HEK293 (cell line): Measurements from ENCODE around the gene TMC6.

Source experiments
- CTCF ChIA-PET: fragments of 350-600 bp; formaldehyde crosslinking; extraction: SDS; loops from one replicate; lab custom pipeline; 2021; ENCODE audit warnings: antibody characterized with exemption; lab: Yijun Ruan, JAX
- POLR2A ChIA-PET: fragments of 300-600 bp; formaldehyde crosslinking; extraction: SDS; loops from one replicate; lab custom pipeline; 2020; ENCODE audit warnings: antibody characterized with exemption, inconsistent platforms; lab: Yijun Ruan, JAX
- H3K27ac ChIP-seq: fragments of 200-500 bp; sonication (Bioruptor generic); 2 replicates; pipeline ENCODE4 v1.5.1; 2014; ENCODE audit warnings: low read depth, low read length, control low read depth, inconsistent platforms; ENCODE audit errors: extremely low read depth
- H3K36me3 ChIP-seq, 2 experiments: fragments of 200-500 bp in 1 of 2; sonication (Bioruptor generic) in 1 of 2; 1 replicate in 1 of 2; 2 replicates in 1 of 2; pipeline ENCODE4 v1.5.1; 2014 to 2017; ENCODE audit warnings: inconsistent platforms in 2 of 2, low read length in 2 of 2; ENCODE audit not compliant: control insufficient read depth in 2 of 2, insufficient read depth in 1 of 2
- H3K4me1 ChIP-seq: fragments of 200-500 bp; sonication (Bioruptor generic); 2 replicates; pipeline ENCODE4 v1.5.1; 2014; ENCODE audit warnings: mild to moderate bottlenecking, low read length, inconsistent platforms; ENCODE audit not compliant: control insufficient read depth, insufficient read depth
- H3K4me3 ChIP-seq: 2 replicates; pipeline ENCODE4 v1.5.1; 2011; ENCODE audit warnings: low read depth, mild to moderate bottlenecking, control low read depth, low read length, moderate library complexity
- H3K9me3 ChIP-seq: fragments of 200-500 bp; sonication (Bioruptor generic); 2 replicates; pipeline ENCODE4 v1.5.1; 2014; ENCODE audit warnings: low read depth, low read length, inconsistent platforms; ENCODE audit not compliant: control insufficient read depth, insufficient read depth
- KLF1 ChIP-seq: fragments of 450-650 bp; formaldehyde crosslinking; IDR thresholded peaks from 2 replicates; pipeline ENCODE4 v1.5.1; 2016; ENCODE audit warnings: missing biosample characterization, missing genetic modification characterization
- SP3 ChIP-seq: fragments of 450-650 bp; formaldehyde crosslinking; IDR thresholded peaks from 2 replicates; pipeline ENCODE4 v1.5.1; 2016; ENCODE audit warnings: missing biosample characterization, missing genetic modification characterization
- ZBTB17 ChIP-seq: fragments of 450-650 bp; formaldehyde crosslinking; IDR thresholded peaks from 2 replicates; pipeline ENCODE4 v1.5.1; 2016; ENCODE audit warnings: missing biosample characterization, missing genetic modification characterization
- ZBTB48 ChIP-seq: fragments of 450-650 bp; formaldehyde crosslinking; IDR thresholded peaks from 2 replicates; pipeline ENCODE4 v1.5.1; 2016; ENCODE audit warnings: missing biosample characterization, missing genetic modification characterization
- ZFP3 ChIP-seq: fragments of 450-650 bp; formaldehyde crosslinking; IDR thresholded peaks from 2 replicates; pipeline ENCODE4 v1.5.1; 2016; ENCODE audit warnings: low read depth, missing biosample characterization, missing genetic modification characterization
- ZNF121 ChIP-seq: fragments of 450-650 bp; formaldehyde crosslinking; IDR thresholded peaks from 2 replicates; pipeline ENCODE4 v1.5.1; 2016; ENCODE audit warnings: missing biosample characterization, missing genetic modification characterization
- ZNF202 ChIP-seq: fragments of 450-650 bp; formaldehyde crosslinking; IDR thresholded peaks from 2 replicates; pipeline ENCODE4 v1.5.1; 2016; ENCODE audit warnings: missing biosample characterization, missing genetic modification characterization, borderline replicate concordance
- ZNF223 ChIP-seq: fragments of 450-650 bp; formaldehyde crosslinking; IDR thresholded peaks from 2 replicates; pipeline ENCODE4 v1.5.1; 2016; ENCODE audit warnings: missing biosample characterization, missing genetic modification characterization
- ZNF292 ChIP-seq: fragments of 450-650 bp; formaldehyde crosslinking; IDR thresholded peaks from 2 replicates; pipeline ENCODE4 v1.5.1; 2016; ENCODE audit warnings: low read depth, missing biosample characterization, missing genetic modification characterization, borderline replicate concordance
- ZNF37A ChIP-seq: fragments of 450-650 bp; IDR thresholded peaks from 2 replicates; pipeline ENCODE4 v1.5.1; 2018; ENCODE audit warnings: missing biosample characterization, missing genetic modification characterization
- ZNF548 ChIP-seq: fragments of 450-650 bp; formaldehyde crosslinking; IDR thresholded peaks from 2 replicates; pipeline ENCODE4 v1.5.1; 2016; ENCODE audit warnings: missing biosample characterization, missing genetic modification characterization
- ZNF571 ChIP-seq: fragments of 450-650 bp; formaldehyde crosslinking; IDR thresholded peaks from 2 replicates; pipeline ENCODE4 v1.5.0; 2017; ENCODE audit warnings: missing biosample characterization, missing genetic modification characterization
- ZNF596 ChIP-seq: fragments of 450-650 bp; IDR thresholded peaks from 2 replicates; pipeline ENCODE4 v1.5.0; 2018; ENCODE audit warnings: missing biosample characterization, mild to moderate bottlenecking, missing genetic modification characterization, moderate library complexity
- ZSCAN16 ChIP-seq: fragments of 450-650 bp; formaldehyde crosslinking; IDR thresholded peaks from 2 replicates; pipeline ENCODE4 v1.5.1; 2016; ENCODE audit warnings: missing biosample characterization, missing genetic modification characterization
- ZSCAN30 ChIP-seq: fragments of 450-650 bp; IDR thresholded peaks from 2 replicates; pipeline ENCODE4 v1.5.1; 2018; ENCODE audit warnings: missing biosample characterization, mild to moderate bottlenecking, missing genetic modification characterization, moderate library complexity
- TF ChIP-seq, protein P1 (sequence below): fragments of 450-650 bp; formaldehyde crosslinking; IDR thresholded peaks from 2 replicates; pipeline ENCODE4 v1.5.1; 2016; ENCODE audit warnings: missing biosample characterization, missing genetic modification characterization
- TF ChIP-seq, protein P2 (sequence below): fragments of 450-650 bp; formaldehyde crosslinking; IDR thresholded peaks from 2 replicates; pipeline ENCODE4 v1.5.1; 2016; ENCODE audit warnings: missing biosample characterization, missing genetic modification characterization

TMC6 gene

DNA sequence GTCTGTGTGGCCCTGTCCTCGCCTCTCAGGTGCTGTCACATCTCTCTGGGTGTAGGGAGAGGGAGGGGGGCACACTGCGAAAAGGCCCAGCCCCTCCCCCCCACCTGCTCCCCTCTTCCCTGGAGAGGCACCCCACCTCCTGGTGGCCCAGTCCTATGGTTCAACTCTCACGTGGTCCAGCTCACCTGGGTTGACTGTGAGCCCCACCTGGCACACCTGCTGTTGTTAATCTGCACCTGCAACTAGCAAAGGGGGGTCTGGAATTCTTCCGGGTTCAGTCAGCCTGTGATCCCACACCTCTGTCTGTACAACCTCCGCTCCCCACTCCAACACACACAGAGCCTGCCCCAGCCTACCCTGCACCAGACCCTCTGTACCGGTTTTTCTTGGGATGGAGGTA is 37.9 kb upstream of the TMC6 start:
- H3K27ac ChIP-seq: no peak overlapping the region
- ChIA-PET POLR2A (interaction anchor here (0.9 kb wide), 1 partner anchor 82 kb away, joined by 3 read pairs; no protein-coding TSS in a partner anchor), CTCF (interaction anchor here (1.0 kb wide), 1 partner anchor 153 kb away, joined by 3 read pairs; no protein-coding TSS in a partner anchor)

DNA sequence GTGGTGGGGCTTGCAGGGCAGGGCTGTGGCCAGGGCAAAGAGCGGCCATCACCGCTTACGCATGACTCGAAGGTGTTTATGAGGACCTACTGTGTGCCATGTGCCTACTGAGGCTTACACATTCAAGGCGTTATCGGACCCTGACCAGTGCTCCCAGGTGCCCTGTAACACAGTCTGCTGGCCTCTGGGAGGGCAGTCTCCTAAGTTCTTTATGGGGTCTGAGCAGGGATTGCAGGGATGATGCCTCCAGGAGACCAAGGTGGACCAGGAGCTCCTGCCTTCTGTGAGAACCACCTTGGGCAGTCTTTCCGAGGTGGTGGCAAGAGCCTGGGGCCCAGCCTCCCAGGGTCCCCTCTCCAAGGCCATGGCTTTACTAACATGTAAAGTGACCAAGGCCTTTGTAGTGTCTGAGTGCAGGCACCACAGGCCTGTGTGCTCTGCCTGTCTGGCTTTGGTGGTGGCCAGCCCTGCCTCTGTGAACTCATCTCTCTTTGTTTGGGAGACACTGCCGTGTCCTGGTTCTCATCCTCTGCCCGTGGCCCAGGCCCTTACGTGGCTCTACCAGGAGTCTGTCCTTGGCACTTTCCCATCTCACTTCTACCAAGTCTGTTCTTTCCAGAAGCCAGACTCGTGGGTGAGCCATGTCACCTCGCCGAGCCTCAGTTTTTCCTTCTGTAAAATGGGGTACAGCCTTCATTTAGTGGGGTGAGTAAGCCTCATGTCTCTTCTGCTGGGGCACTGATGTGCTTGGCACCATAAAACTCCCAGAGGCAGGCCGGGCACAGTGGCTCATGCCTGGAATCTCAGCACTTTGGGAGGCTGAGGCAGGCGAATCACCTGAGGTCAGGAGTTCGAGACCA is 36.4 kb upstream of the TMC6 start:
- Histone ChIP-seq H3K4me1 (no peaks in the 10 kb centered on the region), H3K4me3 (no peak overlapping the region), H3K36me3 (no peaks in the 10 kb centered on the region), H3K27ac (no peak overlapping the region), H3K9me3 (no peaks in the 10 kb centered on the region)
- ChIA-PET CTCF (interaction anchor here (2.2 kb wide), 1 partner anchor 12 kb away, joined by 11 read pairs; no protein-coding TSS in a partner anchor), POLR2A (interaction anchor here (1.3 to 1.6 kb wide), 2 partner anchors 23 to 35 kb away, joined by 3 read pairs; partner anchors contain the start of gene TMC8)
- no peak for TF ChIP-seq KLF1 (tag by site-specific recombination)
- TF ChIP-seq ZNF548 (tag by site-specific recombination): no peak
- no peak for TF ChIP-seq ZNF37A (tag by site-specific recombination)
- TF ChIP-seq ZFP3 (tag by site-specific recombination): no peak
- TF ChIP-seq, protein P1, sequence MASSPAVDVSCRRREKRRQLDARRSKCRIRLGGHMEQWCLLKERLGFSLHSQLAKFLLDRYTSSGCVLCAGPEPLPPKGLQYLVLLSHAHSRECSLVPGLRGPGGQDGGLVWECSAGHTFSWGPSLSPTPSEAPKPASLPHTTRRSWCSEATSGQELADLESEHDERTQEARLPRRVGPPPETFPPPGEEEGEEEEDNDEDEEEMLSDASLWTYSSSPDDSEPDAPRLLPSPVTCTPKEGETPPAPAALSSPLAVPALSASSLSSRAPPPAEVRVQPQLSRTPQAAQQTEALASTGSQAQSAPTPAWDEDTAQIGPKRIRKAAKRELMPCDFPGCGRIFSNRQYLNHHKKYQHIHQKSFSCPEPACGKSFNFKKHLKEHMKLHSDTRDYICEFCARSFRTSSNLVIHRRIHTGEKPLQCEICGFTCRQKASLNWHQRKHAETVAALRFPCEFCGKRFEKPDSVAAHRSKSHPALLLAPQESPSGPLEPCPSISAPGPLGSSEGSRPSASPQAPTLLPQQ (tag by site-specific recombination): no peak

More for the DNA sequence above, 37.9 kb upstream of the TMC6 start:
- Histone ChIP-seq H3K9me3 (no peaks in the 10 kb centered on the region), H3K4me1 (no peaks in the 10 kb centered on the region), H3K4me3 (no peak overlapping the region), H3K36me3 (peaks cover 0 to 13% of the 10 kb centered on the region in 2 experiments; a peak in 1 of 3 replicates)
- TF ChIP-seq SP3 (tag by site-specific recombination) (no peak), ZNF121 (tag by site-specific recombination) (no peak), ZNF596 (tag by site-specific recombination) (no peak), ZNF202 (tag by site-specific recombination) (no peak), ZSCAN30 (tag by site-specific recombination) (no peak), ZBTB48 (tag by site-specific recombination) (no peak), ZNF571 (tag by site-specific recombination) (no peak), ZNF292 (no peak), ZBTB17 (no peak)

DNA sequence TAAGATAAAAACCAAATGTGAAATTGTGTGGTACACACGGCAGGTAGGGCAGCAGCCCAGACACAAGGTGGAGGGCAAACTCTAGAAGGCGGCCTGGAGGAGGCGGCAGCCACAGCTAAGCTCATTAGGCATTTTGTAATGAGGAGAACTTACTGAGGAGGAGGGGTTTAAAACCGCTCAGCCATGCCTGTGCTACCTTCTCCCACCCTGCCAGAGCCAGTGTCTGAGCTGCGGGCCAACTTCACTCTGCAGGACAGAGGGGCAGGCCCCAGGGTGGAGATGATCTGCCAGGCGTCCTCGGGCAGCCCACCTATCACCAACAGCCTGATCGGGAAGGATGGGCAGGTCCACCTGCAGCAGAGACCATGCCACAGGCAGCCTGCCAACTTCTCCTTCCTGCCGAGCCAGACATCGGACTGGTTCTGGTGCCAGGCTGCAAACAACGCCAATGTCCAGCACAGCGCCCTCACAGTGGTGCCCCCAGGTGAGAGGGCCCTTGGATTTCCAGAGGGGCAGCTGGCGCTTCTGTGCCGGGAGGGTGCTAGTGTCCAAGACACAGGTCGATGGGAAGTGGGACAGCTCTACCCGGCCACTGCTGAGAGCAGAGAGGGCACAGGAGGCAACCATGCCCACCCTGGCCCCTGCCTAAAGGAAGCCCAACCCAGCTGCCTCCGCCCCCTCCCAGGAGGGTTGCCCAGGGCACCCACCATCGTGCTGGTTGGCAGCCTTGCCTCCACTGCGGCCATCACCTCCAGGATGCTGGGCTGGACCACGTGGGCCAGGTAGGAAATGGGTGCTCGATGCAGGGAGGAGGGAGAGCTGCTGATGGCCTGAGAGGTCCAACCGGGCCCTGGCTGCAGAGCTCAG is 35.6 kb upstream of the TMC6 start:
- Histone ChIP-seq H3K36me3 (no peaks in the 10 kb centered on the region), H3K4me1 (no peaks in the 10 kb centered on the region), H3K9me3 (no peaks in the 10 kb centered on the region), H3K27ac (no peak overlapping the region), H3K4me3 (no peak overlapping the region)
- CTCF ChIA-PET: interaction anchor here (0.6 to 2.2 kb wide), 2 partner anchors 12 to 51 kb away, joined by 3 to 11 read pairs; no protein-coding TSS in a partner anchor
- TF ChIP-seq, protein P2, sequence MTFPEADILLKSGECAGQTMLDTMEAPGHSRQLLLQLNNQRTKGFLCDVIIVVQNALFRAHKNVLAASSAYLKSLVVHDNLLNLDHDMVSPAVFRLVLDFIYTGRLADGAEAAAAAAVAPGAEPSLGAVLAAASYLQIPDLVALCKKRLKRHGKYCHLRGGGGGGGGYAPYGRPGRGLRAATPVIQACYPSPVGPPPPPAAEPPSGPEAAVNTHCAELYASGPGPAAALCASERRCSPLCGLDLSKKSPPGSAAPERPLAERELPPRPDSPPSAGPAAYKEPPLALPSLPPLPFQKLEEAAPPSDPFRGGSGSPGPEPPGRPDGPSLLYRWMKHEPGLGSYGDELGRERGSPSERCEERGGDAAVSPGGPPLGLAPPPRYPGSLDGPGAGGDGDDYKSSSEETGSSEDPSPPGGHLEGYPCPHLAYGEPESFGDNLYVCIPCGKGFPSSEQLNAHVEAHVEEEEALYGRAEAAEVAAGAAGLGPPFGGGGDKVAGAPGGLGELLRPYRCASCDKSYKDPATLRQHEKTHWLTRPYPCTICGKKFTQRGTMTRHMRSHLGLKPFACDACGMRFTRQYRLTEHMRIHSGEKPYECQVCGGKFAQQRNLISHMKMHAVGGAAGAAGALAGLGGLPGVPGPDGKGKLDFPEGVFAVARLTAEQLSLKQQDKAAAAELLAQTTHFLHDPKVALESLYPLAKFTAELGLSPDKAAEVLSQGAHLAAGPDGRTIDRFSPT (tag by site-specific recombination): 0 out of 2 replicates have a peak, but pooled peaks have one; percentile 35
- TF ChIP-seq ZNF223 (0 out of 2 replicates have a peak, but pooled peaks have one; percentile 58), ZSCAN16 (tag by site-specific recombination) (no peak)
- POLR2A ChIA-PET: interaction anchor here (1.3 to 1.6 kb wide), 2 partner anchors 22 to 34 kb away, joined by 3 read pairs; partner anchors contain the start of gene TMC8
